Activated naive CD4-positive, alpha-beta T cell treated with anti-CD3 and anti-CD28 coated beads, Interleukin-2, amount 10 ng/mL, durations not matched to agents 7 days and 5 days (primary cell): Measurements from ENCODE around the gene MALL.
"Not testable (repeated sequence)": the region's sequence is repeated elsewhere in the genome, so short reads cannot be mapped to it uniquely, and the experiment has no call there.

Source experiments
- CTCF ChIA-PET: fragments of 350-600 bp; sonication (Branson Sonifier 250); formaldehyde crosslinking; loops from one replicate; lab custom pipeline; 2021; ENCODE audit warnings: antibody characterized with exemption; lab: Charles Lee
- DNase-seq: peaks from one replicate; pipeline ENCODE4 v3.0.0-alpha.2; 2020
- H3K27ac Mint-ChIP-seq: one replicate; pipeline ENCODE4 v1.8.0; 2021; ENCODE audit warnings: mild to moderate bottlenecking, moderate library complexity, mixed read lengths
- H3K27me3 Mint-ChIP-seq: one replicate; pipeline ENCODE4 v1.8.0; 2021; ENCODE audit warnings: mild to moderate bottlenecking, mixed read lengths
- H3K36me3 Mint-ChIP-seq: one replicate; pipeline ENCODE4 v1.8.0; 2021; ENCODE audit warnings: mixed read lengths
- H3K4me1 Mint-ChIP-seq: one replicate; pipeline ENCODE4 v1.8.0; 2021; ENCODE audit warnings: mixed read lengths
- H3K4me3 Mint-ChIP-seq: one replicate; pipeline ENCODE4 v1.8.0; 2021; ENCODE audit warnings: mild to moderate bottlenecking, moderate library complexity, mixed read lengths
- H3K9me3 Mint-ChIP-seq: one replicate; pipeline ENCODE4 v1.8.0; 2021; ENCODE audit warnings: mixed read lengths

The MALL gene

GRCh38 chr2:110055819-110056408 lies 59.7 kb downstream of the MALL start:
- H3K4me3 Mint-ChIP-seq, H3K36me3 Mint-ChIP-seq, DNase-seq, H3K9me3 Mint-ChIP-seq, H3K4me1 Mint-ChIP-seq, H3K27ac Mint-ChIP-seq, CTCF ChIA-PET, H3K27me3 Mint-ChIP-seq: not testable (repeated sequence)

GRCh38 chr2:110054521-110055407 lies 60.9 kb downstream of the MALL start:
- H3K4me3 Mint-ChIP-seq, H3K4me1 Mint-ChIP-seq, CTCF ChIA-PET, H3K9me3 Mint-ChIP-seq, DNase-seq, H3K36me3 Mint-ChIP-seq, H3K27ac Mint-ChIP-seq, H3K27me3 Mint-ChIP-seq: not testable (repeated sequence)

- DNase-seq, H3K27ac Mint-ChIP-seq, H3K27me3 Mint-ChIP-seq, H3K4me1 Mint-ChIP-seq, H3K4me3 Mint-ChIP-seq, H3K36me3 Mint-ChIP-seq, CTCF ChIA-PET, H3K9me3 Mint-ChIP-seq: not testable (repeated sequence)
These were observed 61.9 kb downstream of the MALL start for GRCh38 chr2:110053688-110054087.

DNA sequence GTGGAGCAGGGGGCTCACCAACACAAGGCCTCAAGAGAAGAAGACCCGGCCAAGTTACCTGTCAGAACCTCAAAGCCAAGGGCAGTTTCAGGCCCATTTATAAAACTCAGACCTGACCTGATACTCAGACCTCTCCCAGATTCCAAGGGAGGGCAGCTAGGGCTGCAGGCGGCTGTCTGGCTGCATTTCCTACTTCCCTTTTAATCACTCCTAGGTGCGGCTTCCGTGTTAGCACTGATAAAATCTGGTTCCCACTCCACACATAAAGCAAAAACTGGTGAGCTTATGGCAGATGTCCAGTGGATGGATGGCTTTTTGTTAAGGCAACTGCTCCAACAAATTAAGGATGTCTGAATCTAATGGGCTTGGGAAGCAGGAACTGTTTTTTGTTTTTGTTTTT lies 63.5 kb downstream of the MALL start:
- H3K36me3 Mint-ChIP-seq, result not testable (repeated sequence)

DNA sequence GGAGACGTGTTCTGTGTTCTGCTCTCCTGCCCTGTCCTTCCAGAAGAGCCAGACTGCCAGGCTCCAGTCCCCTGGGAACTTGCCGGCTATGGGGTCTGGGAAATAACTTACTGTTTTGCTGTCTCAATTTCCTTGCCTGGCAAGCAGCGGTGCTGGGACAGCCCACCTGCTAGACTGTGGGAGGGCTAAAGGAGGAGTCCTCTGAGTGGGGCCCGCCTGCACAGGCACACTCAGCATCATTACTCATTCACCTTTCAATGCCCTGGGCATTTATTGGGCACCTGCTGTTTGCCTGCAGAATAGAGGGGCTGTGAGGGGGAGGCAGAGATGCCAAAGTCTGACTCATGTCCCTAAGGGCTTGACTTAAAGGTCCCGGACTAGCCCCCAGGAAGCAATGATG lies 65.4 kb downstream of the MALL start:
- CTCF ChIA-PET, H3K36me3 Mint-ChIP-seq, H3K9me3 Mint-ChIP-seq, H3K27me3 Mint-ChIP-seq, H3K4me3 Mint-ChIP-seq, H3K4me1 Mint-ChIP-seq, DNase-seq, H3K27ac Mint-ChIP-seq: not testable (repeated sequence)

More for the DNA sequence above, 63.5 kb downstream of the MALL start:
- CTCF ChIA-PET, H3K9me3 Mint-ChIP-seq, H3K27ac Mint-ChIP-seq, H3K4me1 Mint-ChIP-seq, H3K4me3 Mint-ChIP-seq, DNase-seq, H3K27me3 Mint-ChIP-seq: not testable (repeated sequence)

DNA sequence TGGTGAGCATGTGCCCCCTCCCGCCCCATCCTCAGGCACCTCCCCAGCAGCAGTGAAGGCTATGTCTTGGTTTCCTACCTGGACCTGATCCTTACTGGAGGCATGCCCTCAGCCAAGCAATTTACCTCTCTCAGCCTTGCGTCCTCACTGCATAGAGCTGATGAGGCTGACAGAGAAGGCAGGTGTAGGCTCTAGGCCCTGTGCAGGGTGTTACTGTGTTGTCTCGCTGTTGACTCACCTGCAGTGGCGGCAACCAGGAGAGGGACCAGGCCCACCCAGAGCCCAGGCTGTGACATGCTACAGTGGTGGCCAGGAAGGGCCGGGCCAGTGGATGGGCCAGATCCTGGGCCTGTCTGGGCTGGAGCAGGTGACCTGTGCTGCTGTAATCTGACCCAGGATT lies 65.9 kb downstream of the MALL start:
- H3K27ac Mint-ChIP-seq, H3K4me3 Mint-ChIP-seq, CTCF ChIA-PET: not testable (repeated sequence)

DNA sequence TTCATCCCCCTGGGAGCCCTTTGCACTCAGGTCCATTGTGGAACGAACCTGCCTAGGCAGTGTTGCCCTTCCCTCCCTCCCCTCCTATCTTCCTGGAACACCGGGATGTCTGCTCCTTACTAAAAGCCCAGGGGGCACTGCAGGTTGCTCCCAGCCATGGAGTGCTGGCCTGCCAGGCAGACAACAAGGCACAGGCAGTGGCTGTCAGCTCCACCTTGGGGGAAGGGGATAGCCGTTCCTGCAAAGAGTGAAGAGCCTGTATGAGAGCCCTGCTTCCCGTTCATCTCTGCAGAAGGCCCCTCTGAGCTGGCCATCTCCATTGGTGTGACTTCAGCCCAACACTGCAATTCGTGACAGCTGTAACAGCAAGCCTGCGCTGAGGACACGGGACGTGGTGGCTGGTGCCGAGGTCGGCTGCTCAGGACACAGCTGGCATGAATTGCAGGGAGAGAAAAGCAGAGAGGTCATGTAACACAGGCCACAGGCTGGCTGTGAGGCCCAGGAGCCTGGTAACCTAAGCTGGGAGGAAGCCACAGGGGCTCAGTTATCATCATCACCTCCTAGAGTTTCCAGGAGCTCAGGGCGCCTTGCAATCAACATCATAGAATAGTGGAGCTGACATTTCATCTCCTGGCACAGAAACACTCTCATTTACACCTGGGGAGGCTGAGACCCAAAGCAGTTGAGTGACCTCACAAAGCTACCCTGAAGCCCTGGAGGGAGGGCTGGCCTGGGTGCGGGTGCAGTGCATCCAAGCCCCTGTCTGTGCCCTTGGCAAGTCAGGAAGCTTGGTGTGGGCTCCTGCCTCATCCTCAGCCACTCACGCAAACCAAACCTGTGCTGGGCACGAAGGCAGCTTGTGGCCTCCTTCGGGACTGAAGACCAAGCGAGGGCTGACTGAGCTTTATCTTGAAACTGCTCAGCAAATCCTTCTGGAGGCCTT lies 67.1 kb downstream of the MALL start:
- CTCF ChIA-PET, H3K36me3 Mint-ChIP-seq, H3K4me3 Mint-ChIP-seq, H3K27me3 Mint-ChIP-seq, H3K4me1 Mint-ChIP-seq, H3K27ac Mint-ChIP-seq, H3K9me3 Mint-ChIP-seq: not testable (repeated sequence)
- peak; percentile 3 for DNase-seq

More for the DNA sequence above, 65.9 kb downstream of the MALL start:
- not testable (repeated sequence) for H3K36me3 Mint-ChIP-seq, H3K27me3 Mint-ChIP-seq, DNase-seq, H3K9me3 Mint-ChIP-seq, H3K4me1 Mint-ChIP-seq

GRCh38 chr2:110047225-110047624 lies 68.4 kb downstream of the MALL start:
- CTCF ChIA-PET, H3K9me3 Mint-ChIP-seq, DNase-seq, H3K27me3 Mint-ChIP-seq, H3K4me3 Mint-ChIP-seq, H3K36me3 Mint-ChIP-seq, H3K4me1 Mint-ChIP-seq, H3K27ac Mint-ChIP-seq: not testable (repeated sequence)

GRCh38 chr2:110041941-110042660 lies 73.5 kb downstream of the MALL start:
- H3K4me1 Mint-ChIP-seq, DNase-seq, H3K27me3 Mint-ChIP-seq, H3K27ac Mint-ChIP-seq, H3K4me3 Mint-ChIP-seq, CTCF ChIA-PET, H3K9me3 Mint-ChIP-seq, H3K36me3 Mint-ChIP-seq: not testable (repeated sequence)

DNA sequence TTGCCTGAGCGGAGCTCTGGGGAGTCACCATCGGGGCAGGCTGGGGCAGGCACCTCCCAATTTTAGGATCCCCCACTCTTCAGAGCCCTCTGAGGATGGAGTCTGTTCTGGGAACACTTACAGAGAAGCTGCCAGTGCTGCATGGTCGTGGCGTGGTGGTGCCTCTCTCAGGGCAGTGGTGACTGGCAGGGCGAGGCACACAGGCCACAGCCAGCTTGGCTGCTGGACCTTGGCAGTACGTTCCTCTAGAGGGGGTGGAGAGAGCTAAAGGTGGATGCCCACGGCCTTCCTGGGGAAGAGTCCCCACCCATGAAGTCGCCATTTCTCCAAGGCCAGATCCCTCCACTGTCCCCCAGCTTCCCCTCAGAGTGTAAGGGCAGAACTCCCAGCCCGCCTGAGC lies 78.3 kb downstream of the MALL start:
- DNase-seq, H3K4me1 Mint-ChIP-seq, H3K9me3 Mint-ChIP-seq, CTCF ChIA-PET, H3K27me3 Mint-ChIP-seq, H3K27ac Mint-ChIP-seq, H3K36me3 Mint-ChIP-seq, H3K4me3 Mint-ChIP-seq: not testable (repeated sequence)

DNA sequence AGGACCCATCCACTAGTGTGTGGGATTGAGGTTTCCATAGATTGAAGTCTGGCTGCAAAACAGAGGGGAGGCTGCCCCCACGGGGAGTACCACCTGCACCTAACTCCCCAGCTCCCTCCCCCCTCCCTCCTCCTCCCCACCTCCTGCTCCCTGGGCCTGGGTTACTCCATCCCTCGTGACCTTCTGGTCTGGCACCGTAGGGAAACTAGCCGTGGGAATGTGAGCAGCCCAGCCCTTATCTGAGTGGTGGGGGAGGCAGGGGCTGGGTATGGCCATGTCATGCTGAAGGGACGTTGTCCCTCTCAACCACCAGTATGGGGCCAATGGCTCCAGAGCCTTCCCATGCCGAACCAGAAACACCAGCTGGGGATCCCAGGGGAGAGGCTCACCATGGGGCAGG lies 80.2 kb downstream of the MALL start:
- DNase-seq, H3K27ac Mint-ChIP-seq, H3K4me3 Mint-ChIP-seq, H3K9me3 Mint-ChIP-seq, CTCF ChIA-PET, H3K36me3 Mint-ChIP-seq, H3K4me1 Mint-ChIP-seq, H3K27me3 Mint-ChIP-seq: not testable (repeated sequence)

DNA sequence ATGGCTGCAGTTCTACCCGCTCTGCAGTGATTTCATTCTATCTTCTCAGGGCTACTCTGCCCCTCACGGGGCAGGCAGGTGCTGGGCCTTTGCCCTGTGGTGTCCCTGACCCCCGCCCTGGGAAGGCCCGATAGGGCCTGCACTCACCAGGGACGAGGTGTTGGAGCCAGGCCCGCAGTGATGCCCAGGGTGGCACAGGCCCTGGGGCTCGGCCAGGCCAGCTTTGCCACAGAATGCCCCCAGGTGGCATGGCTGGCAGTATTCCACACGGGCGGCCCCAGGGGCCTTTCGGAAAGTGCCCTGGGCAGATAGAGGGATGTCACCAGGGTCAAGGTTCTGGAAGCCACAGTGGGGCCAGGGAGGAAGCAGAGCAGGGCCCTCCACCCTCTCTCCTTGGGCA lies 80.7 kb downstream of the MALL start:
- H3K9me3 Mint-ChIP-seq, H3K36me3 Mint-ChIP-seq, H3K27ac Mint-ChIP-seq, DNase-seq, H3K4me1 Mint-ChIP-seq, CTCF ChIA-PET, H3K27me3 Mint-ChIP-seq, H3K4me3 Mint-ChIP-seq: not testable (repeated sequence)
